ENCODE results near the gene ARSG. TPM values are rescaled to one million over a fixed set of nuclear protein-coding genes. Genes with fewer than 3 reads are reported as not detected.

ARSG gene
- total and polyA plus RNA-seq, 2 of the 13 experiments (the other 11 are each of a cell fraction or from before 2014, with no cell fraction given): 3.7 to 15.2 TPM

- no peak for FAIRE-seq
- BruUV-seq (replicated peaks): no TSS peak
- Histone ChIP-seq H3K9ac (ENCODE audit: insufficient read depth, low read depth, low read length) (no peak overlapping the region), H3K4me1 (ENCODE audit: insufficient read depth, low read length) (peaks cover 48% of the 10 kb centered on the region), H3K9me3 (ENCODE audit: low read length) (no peaks in the 10 kb centered on the region), H3K27me3 (ENCODE audit: control insufficient read depth in 1 of 2, insufficient read depth in 2 of 2, low read length in 2 of 2) (no peaks in the 10 kb centered on the region), H3K79me2 (ENCODE audit: insufficient read depth, low read length) (peaks cover 8% of the 10 kb centered on the region), H3K4me2 (ENCODE audit: low read depth, low read length) (no peak overlapping the region), H4K20me1 (ENCODE audit: insufficient read depth, low read length) (no peaks in the 10 kb centered on the region), H3K4me3 (replicated peaks in 1 of 3; ENCODE audit: insufficient read depth in 1 of 3, low read depth in 2 of 3, low read length in 3 of 3) (no peak overlapping the region), H3K36me3 (replicated peaks in 1 of 2; ENCODE audit: control insufficient read depth in 1 of 2, insufficient read depth in 2 of 2, low read length in 2 of 2) (no peaks in the 10 kb centered on the region), H3K27ac (ENCODE audit: extremely low read length, insufficient read depth, low read length) (no peak overlapping the region), H2AFZ (ENCODE audit: low read length) (no peak overlapping the region)
- ChIA-PET POLR2A (interaction anchor here (1.4 to 1.6 kb wide), 3 partner anchors 16 to 82 kb away, joined by 4 to 8 read pairs (median 4); partner anchors contain the start of gene WIPI1), CTCF (ENCODE audit: low intra/inter-chr PET ratio, low total read pairs) (no interaction called here)
- DNase-seq (ENCODE audit: low spot score): no peak
- no peak for ATAC-seq
- intact Hi-C loops (cut with micrococcal nuclease; ENCODE audit: unreplicated experiment): no loop called here
- WGBS (ENCODE audit: low lambda C conversion rate): 97% methylated on average over 8 of the region's 8 CpGs
- in situ Hi-C loops (cut with HindIII; ENCODE audit: extremely low pct_ligation_motif_present, low pct_unique_long_range_greater_than_20kb): loop anchor here (5.0 kb wide), 1 partner anchor 83 kb away; the partner anchor contains the start of genes ARSG and SLC16A6
- TF ChIP-seq MNT (IDR thresholded peaks at IDR 0.05): no peak
- TF ChIP-seq ZNF687 (CRISPR knock-in tag; IDR thresholded peaks at IDR 0.05): 0 out of 2 replicates have a peak, but pooled peaks have one; percentile 22
- TF ChIP-seq MED1 (CRISPR knock-in tag; IDR thresholded peaks at IDR 0.05): 0 out of 2 replicates have a peak, but pooled peaks have one; percentile 18
- no peak for TF ChIP-seq ZNF776 (CRISPR knock-in tag; IDR thresholded peaks at IDR 0.05)
- TF ChIP-seq MTF2 (CRISPR knock-in tag; IDR thresholded peaks at IDR 0.05; ENCODE audit: borderline replicate concordance): no peak
These were observed 84.3 kb downstream of the ARSG start for GRCh38 chr17:68375566-68375965.
